ENCODE data around the gene PADI4.

PADI4 gene

DNA sequence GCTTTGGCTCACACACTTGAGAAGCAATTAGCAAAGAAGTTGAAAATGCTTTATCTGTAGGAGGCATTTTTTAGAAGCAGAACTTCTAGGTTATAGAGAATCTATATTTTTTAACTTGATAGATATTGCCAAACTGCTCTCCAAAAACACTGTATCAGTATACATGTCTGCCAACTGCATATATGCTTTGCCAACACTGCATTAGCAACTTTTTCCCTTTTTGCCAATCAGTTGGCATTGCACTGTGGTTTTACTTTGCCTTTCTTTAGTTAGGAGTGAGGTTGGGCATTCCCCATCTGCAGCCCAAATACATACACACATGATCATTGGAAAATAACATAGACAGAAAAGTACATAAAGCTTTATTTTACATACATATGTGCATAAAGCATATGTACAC is 44.1 kb upstream of the PADI4 start:
- TF ChIP-seq, protein P1, sequence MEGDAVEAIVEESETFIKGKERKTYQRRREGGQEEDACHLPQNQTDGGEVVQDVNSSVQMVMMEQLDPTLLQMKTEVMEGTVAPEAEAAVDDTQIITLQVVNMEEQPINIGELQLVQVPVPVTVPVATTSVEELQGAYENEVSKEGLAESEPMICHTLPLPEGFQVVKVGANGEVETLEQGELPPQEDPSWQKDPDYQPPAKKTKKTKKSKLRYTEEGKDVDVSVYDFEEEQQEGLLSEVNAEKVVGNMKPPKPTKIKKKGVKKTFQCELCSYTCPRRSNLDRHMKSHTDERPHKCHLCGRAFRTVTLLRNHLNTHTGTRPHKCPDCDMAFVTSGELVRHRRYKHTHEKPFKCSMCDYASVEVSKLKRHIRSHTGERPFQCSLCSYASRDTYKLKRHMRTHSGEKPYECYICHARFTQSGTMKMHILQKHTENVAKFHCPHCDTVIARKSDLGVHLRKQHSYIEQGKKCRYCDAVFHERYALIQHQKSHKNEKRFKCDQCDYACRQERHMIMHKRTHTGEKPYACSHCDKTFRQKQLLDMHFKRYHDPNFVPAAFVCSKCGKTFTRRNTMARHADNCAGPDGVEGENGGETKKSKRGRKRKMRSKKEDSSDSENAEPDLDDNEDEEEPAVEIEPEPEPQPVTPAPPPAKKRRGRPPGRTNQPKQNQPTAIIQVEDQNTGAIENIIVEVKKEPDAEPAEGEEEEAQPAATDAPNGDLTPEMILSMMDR (IDR thresholded peaks at IDR 0.05; ENCODE audit: low read depth, low read length) = no peak
- TF ChIP-seq, protein P2, sequence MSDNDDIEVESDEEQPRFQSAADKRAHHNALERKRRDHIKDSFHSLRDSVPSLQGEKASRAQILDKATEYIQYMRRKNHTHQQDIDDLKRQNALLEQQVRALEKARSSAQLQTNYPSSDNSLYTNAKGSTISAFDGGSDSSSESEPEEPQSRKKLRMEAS (IDR thresholded peaks at IDR 0.05; ENCODE audit: low read depth, low read length) = no peak
- no peak for TF ChIP-seq POLR2A (IDR thresholded peaks at IDR 0.05; ENCODE audit: extremely low read depth, insufficient read length)
- no peak for TF ChIP-seq MYC (IDR thresholded peaks at IDR 0.05; ENCODE audit: low read depth, low read length)
- no peak for DNase-seq (ENCODE audit: low read depth)
- no peak overlapping the region for H3K4me3 ChIP-seq (ENCODE audit: low read depth, low read length)

DNA sequence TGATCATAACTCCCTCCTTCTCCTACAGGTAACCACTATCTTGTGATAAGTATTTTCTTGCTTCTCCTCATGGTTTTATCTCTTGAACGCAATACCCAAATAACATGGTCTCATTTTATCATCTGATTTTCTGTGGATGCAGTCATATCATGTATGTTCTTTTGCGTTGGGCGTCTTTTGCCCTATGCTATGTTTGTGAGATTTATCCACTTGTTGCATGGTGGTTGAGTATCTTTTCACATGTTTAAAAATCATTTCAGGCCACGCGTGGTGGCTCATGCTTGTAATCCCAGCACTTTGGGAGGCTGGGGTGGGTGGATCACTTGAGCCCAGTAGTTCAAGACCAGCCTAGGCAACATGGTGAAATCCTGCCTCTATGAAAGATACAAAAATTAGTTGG is 43.5 kb upstream of the PADI4 start:
- TF ChIP-seq, protein P2 (IDR thresholded peaks at IDR 0.05; ENCODE audit: low read depth, low read length) = no peak
- no peak for TF ChIP-seq POLR2A (IDR thresholded peaks at IDR 0.05; ENCODE audit: extremely low read depth, insufficient read length)
- TF ChIP-seq MYC (IDR thresholded peaks at IDR 0.05; ENCODE audit: low read depth, low read length) = no peak
- TF ChIP-seq, protein P1 (IDR thresholded peaks at IDR 0.05; ENCODE audit: low read depth, low read length) = no peak
- no peak overlapping the region for H3K4me3 ChIP-seq (ENCODE audit: low read depth, low read length)
- DNase-seq (ENCODE audit: low read depth) = no peak

DNA sequence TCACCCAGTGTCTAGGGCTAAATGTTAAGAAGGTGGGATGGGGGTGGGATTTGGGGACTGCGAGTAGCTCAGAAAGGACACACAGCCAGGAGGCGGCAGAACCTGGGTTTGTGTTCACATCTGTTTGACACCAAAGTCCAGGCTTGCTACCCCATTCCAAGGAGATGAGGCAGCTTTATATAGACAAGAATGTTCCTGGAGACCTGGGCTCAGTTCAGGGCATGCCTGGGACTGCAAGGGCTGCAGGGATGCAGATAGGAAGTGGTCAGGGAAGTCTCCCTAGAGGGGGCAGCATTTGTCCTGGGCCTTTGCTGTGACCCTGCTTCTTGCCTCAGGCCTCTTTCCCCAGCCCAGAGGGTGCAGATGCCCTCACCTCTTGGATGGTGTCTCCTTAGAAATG is 42.8 kb upstream of the PADI4 start:
- no peak for DNase-seq (ENCODE audit: low read depth)
- TF ChIP-seq, protein P2 (IDR thresholded peaks at IDR 0.05; ENCODE audit: low read depth, low read length) = no peak
- TF ChIP-seq, protein P1 (IDR thresholded peaks at IDR 0.05; ENCODE audit: low read depth, low read length) = no peak
- TF ChIP-seq MYC (IDR thresholded peaks at IDR 0.05; ENCODE audit: low read depth, low read length) = no peak
- no peak for TF ChIP-seq POLR2A (IDR thresholded peaks at IDR 0.05; ENCODE audit: extremely low read depth, insufficient read length)
- H3K4me3 ChIP-seq (ENCODE audit: low read depth, low read length) = no peak overlapping the region

DNA sequence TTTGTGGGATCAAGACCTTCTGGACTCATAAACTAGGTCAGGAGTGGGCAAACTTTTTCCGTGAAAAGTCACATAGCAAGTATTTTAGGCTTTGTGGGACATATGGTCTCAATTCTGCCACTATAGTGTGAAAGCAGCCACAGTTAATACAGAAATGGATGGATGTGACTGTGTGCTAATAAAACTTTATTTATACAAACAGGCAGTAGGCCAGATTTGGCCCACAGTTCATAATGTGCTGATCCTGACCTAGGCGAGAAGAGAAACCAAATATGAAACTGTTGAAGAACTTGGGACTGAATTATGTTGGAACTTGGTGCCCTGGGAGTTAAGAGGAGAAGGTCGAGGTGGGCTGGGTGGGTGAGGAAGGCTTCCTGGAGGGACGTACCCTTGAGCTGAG is 42.0 kb upstream of the PADI4 start:
- TF ChIP-seq, protein P1 (IDR thresholded peaks at IDR 0.05; ENCODE audit: low read depth, low read length) = no peak
- no peak for TF ChIP-seq POLR2A (IDR thresholded peaks at IDR 0.05; ENCODE audit: extremely low read depth, insufficient read length)
- TF ChIP-seq MYC (IDR thresholded peaks at IDR 0.05; ENCODE audit: low read depth, low read length) = no peak
- H3K4me3 ChIP-seq (ENCODE audit: low read depth, low read length) = no peak overlapping the region
- no peak for DNase-seq (ENCODE audit: low read depth)

DNA sequence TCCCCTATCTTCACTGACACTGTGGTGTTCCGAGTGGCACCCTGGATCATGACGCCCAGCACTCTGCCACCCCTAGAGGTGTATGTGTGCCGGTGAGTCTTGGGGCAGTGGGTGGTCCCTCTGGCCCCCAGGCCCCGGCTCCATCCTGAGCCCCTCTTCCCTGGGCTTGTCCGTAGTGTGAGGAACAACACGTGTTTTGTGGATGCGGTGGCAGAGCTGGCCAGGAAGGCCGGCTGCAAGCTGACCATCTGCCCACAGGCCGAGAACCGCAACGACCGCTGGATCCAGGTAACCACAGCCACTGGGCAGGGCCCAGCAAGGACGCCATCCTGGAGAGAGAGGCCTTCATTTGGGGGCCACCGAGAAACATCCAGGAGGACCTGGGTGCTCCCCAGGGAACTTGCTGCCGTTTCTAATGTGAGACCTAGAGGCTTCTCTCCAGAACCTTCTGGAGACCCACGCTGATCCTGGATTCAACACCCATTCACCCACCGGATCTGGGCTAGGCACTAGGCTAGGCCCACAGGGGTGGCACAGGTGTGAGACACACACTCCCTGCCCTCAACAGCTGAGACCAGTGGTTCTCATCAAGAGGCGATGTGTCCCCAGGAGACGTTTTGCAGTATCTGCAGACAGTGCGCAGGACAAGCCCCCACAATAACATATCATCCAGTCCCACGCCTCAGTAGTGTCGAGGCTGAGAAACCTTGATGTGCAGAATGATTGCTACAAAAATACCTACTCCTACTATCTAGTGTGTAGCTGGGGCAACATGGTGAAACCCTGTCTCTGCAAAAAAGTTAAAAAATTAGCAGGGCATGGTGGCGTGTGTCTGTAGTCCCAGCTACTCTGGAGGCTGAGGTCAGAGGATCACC is 36.9 kb upstream of the PADI4 start:
- H3K4me3 ChIP-seq (ENCODE audit: low read depth, low read length) = no peak overlapping the region
- TF ChIP-seq, protein P2 (IDR thresholded peaks at IDR 0.05; ENCODE audit: low read depth, low read length) = no peak
- no peak for TF ChIP-seq MYC (IDR thresholded peaks at IDR 0.05; ENCODE audit: low read depth, low read length)
- TF ChIP-seq POLR2A (IDR thresholded peaks at IDR 0.05; ENCODE audit: extremely low read depth, insufficient read length) = no peak
- DNase-seq (ENCODE audit: low read depth) = no peak

DNA sequence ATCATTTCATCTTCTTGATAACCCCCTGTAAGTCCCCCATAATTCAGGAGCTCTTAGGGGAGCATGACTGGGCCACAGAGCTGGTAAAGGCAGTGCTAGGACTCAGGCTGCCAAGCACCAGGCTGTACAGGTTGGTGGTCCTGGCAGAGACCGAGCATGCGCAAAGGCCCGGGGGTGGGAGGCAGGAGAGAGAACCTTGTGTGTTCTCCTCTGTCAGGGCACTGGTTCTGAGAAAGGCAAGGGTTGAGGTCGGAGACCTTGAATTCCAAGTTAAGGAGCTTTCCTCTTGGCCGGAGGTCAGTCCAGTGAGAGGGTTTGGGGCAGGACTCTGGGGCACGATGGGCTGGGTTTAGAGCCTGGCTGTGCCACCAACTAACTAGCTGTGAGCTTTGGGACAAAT is 35.9 kb upstream of the PADI4 start:
- DNase-seq (ENCODE audit: low read depth) = no peak
- TF ChIP-seq, protein P2 (IDR thresholded peaks at IDR 0.05; ENCODE audit: low read depth, low read length) = no peak
- TF ChIP-seq, protein P1 (IDR thresholded peaks at IDR 0.05; ENCODE audit: low read depth, low read length) = no peak
- no peak for TF ChIP-seq MYC (IDR thresholded peaks at IDR 0.05; ENCODE audit: low read depth, low read length)
- no peak overlapping the region for H3K4me3 ChIP-seq (ENCODE audit: low read depth, low read length)

All from NB4 (cell line).